ENCODE measurements around the gene FAM169A.
A peak's percentile ranks its signal among the peaks of the same experiment; 100 is the strongest.
"Not testable (repeated sequence)": the region's sequence is repeated elsewhere in the genome, so short reads cannot be mapped to it uniquely, and the experiment has no call there.

Gene FAM169A, protein sequence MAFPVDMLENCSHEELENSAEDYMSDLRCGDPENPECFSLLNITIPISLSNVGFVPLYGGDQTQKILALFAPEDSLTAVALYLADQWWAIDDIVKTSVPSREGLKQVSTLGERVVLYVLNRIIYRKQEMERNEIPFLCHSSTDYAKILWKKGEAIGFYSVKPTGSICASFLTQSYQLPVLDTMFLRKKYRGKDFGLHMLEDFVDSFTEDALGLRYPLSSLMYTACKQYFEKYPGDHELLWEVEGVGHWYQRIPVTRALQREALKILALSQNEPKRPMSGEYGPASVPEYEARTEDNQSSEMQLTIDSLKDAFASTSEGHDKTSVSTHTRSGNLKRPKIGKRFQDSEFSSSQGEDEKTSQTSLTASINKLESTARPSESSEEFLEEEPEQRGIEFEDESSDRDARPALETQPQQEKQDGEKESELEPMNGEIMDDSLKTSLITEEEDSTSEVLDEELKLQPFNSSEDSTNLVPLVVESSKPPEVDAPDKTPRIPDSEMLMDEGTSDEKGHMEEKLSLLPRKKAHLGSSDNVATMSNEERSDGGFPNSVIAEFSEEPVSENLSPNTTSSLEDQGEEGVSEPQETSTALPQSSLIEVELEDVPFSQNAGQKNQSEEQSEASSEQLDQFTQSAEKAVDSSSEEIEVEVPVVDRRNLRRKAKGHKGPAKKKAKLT

GRCh38 chr5:74865804-74866595 lies at the start of gene FAM169A:
TSS of gene FAM169A (minus strand) at chr5:74866387. CDS start at chr5:74841676, 24,711 bp downstream.
- no peaks in the 10 kb centered on the region for H3K9me3 Mint-ChIP-seq
- H3K27ac Mint-ChIP-seq, result peak within 1 kb of the TSS; percentile 99
- peaks cover 30% of the 10 kb centered on the region for H3K4me1 Mint-ChIP-seq (ENCODE audit: low read depth)
- peak within 1 kb of the TSS; percentile 96 for H3K4me3 Mint-ChIP-seq
- no peaks in the 10 kb centered on the region for H3K36me3 Mint-ChIP-seq (ENCODE audit: low read depth)
- peaks cover 3% of the 10 kb centered on the region for H3K27me3 Mint-ChIP-seq

DNA sequence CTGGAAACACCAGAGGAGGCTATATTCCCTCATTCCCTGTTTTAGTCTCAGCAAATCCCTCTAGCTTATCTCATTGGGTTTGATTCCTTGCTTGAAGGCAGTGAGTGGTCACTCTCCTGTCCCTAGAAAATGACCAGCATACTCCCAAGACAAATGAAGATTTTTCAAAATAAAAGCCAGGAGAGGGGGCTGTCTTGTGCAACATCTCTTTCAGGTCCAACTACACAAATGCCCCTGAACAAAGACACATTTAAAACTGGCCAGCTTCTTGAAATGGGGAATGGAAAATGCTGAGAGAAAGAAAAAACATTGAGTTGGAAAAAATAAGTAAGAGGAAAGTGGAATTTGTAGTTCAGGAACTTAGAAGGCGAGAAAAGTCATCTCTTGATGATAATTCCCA lies 49.3 kb upstream of the FAM169A start:
- Mint-ChIP-seq H3K36me3 (ENCODE audit: low read depth) (peaks cover under 1% of the 10 kb centered on the region), H3K27me3 (peaks cover 7% of the 10 kb centered on the region), H3K27ac (no peak overlapping the region), H3K4me3 (no peak overlapping the region), H3K9me3 (peaks cover 1% of the 10 kb centered on the region), H3K4me1 (ENCODE audit: low read depth) (no peaks in the 10 kb centered on the region)

DNA sequence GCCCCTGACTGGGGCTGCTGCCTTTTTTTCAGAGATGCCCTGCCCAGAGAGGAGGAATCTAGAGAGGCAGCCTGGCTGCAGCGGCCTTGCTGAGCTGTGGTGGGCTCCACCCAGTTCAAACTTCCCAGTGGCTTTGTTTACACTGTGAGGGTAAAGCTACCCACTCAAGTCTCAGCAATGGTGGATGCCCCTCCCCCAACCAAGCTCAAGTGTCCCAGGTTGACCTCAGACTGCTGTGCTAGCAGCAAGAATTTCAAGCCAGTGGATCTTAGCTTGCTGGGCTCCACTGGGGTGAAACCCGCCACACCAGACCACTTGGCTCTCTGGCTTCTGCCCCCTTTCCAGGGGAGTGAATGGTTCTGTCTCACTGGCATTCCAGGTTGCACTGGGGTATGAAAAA lies 45.2 kb upstream of the FAM169A start:
- H3K4me1 Mint-ChIP-seq (ENCODE audit: low read depth); H3K4me3 Mint-ChIP-seq; H3K36me3 Mint-ChIP-seq (ENCODE audit: low read depth); H3K27ac Mint-ChIP-seq: not testable (repeated sequence)
- Mint-ChIP-seq H3K9me3 (peaks cover 17% of the 10 kb centered on the region), H3K27me3 (peaks cover 12% of the 10 kb centered on the region)

GRCh38 chr5:74909888-74910287 lies 43.7 kb upstream of the FAM169A start:
- H3K4me1 Mint-ChIP-seq (ENCODE audit: low read depth); H3K27ac Mint-ChIP-seq; H3K36me3 Mint-ChIP-seq (ENCODE audit: low read depth); H3K4me3 Mint-ChIP-seq: not testable (repeated sequence)
- Mint-ChIP-seq H3K27me3 (peaks cover 12% of the 10 kb centered on the region), H3K9me3 (peaks cover 17% of the 10 kb centered on the region)

- not testable (repeated sequence) for H3K4me1 Mint-ChIP-seq (ENCODE audit: low read depth); H3K36me3 Mint-ChIP-seq (ENCODE audit: low read depth); H3K27ac Mint-ChIP-seq; H3K27me3 Mint-ChIP-seq; H3K4me3 Mint-ChIP-seq
- peaks cover 17% of the 10 kb centered on the region for H3K9me3 Mint-ChIP-seq
Measured at GRCh38 chr5:74908237-74908636, 42.0 kb upstream of the FAM169A start.

GRCh38 chr5:74904713-74905112 lies 38.5 kb upstream of the FAM169A start:
- H3K27me3 Mint-ChIP-seq; H3K27ac Mint-ChIP-seq; H3K4me1 Mint-ChIP-seq (ENCODE audit: low read depth); H3K36me3 Mint-ChIP-seq (ENCODE audit: low read depth); H3K4me3 Mint-ChIP-seq; H3K9me3 Mint-ChIP-seq: not testable (repeated sequence)

DNA sequence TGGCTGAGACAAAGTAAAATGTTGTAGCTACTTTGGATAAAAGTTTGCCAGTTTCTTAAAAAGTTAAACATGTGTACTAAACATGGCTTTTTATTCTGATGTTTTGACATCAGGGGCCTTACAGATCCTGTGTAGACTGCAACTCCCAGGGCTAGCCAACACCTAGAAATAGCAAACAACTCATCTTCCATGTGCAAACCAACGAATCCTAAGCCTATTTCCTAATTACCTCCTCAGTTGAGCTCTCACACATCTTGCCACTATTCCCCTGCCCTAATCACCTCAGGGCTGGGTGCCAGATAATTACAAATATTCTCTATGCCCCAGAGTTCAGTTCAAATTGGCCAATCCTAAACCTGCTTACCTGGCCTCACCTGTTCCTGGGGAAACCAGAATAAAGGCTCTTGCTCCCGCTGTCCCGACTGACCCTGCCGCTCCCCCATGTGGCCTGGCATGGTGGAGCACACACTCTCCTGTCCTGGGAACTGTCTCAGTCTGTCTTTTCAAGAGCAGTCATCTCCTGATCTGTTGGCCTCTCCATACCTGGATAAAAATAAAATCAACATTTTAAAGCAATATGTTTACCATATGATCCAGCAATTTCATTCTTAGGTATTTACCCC lies 37.1 kb upstream of the FAM169A start:
- H3K27ac Mint-ChIP-seq, result no peak overlapping the region
- H3K27me3 Mint-ChIP-seq, result no peaks in the 10 kb centered on the region
- H3K4me3 Mint-ChIP-seq, result no peak overlapping the region
- H3K36me3 Mint-ChIP-seq (ENCODE audit: low read depth), result no peaks in the 10 kb centered on the region
- H3K9me3 Mint-ChIP-seq, result no peaks in the 10 kb centered on the region
- no peaks in the 10 kb centered on the region for H3K4me1 Mint-ChIP-seq (ENCODE audit: low read depth)

- Mint-ChIP-seq H3K36me3 (ENCODE audit: low read depth) (no peaks in the 10 kb centered on the region), H3K4me3 (no peak overlapping the region), H3K27me3 (peaks cover 15% of the 10 kb centered on the region), H3K27ac (no peak overlapping the region), H3K9me3 (peaks cover 4% of the 10 kb centered on the region), H3K4me1 (ENCODE audit: low read depth) (no peaks in the 10 kb centered on the region)
Measured at GRCh38 chr5:74897049-74897448, 30.9 kb upstream of the FAM169A start.

DNA sequence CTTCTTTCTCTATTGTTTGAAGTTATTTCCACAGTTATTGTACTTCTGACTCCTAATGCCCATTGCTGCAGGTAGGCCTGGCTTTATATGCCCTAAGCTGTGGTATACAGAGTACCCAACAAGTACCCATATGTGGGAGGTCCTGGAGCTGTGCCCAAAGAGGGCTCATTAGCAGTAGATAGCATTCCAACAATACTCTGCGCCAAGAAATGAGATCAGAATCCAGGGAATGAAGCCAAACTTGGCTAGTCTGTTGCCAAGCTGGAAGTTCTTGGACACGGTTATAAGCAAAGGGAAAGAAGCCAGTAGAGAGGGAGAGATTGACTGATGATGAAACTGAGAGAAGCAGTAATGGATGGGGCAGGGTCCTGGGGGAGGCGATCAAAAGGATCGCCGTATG lies 29.7 kb upstream of the FAM169A start:
- Mint-ChIP-seq H3K9me3 (peaks cover 4% of the 10 kb centered on the region), H3K27me3 (peaks cover 15% of the 10 kb centered on the region), H3K36me3 (ENCODE audit: low read depth) (no peaks in the 10 kb centered on the region), H3K27ac (no peak overlapping the region), H3K4me3 (no peak overlapping the region), H3K4me1 (ENCODE audit: low read depth) (no peaks in the 10 kb centered on the region)

- H3K4me3 Mint-ChIP-seq, result no peak overlapping the region
- H3K4me1 Mint-ChIP-seq (ENCODE audit: low read depth), result peaks cover under 1% of the 10 kb centered on the region
- peaks cover 4% of the 10 kb centered on the region for H3K9me3 Mint-ChIP-seq
- no peaks in the 10 kb centered on the region for H3K36me3 Mint-ChIP-seq (ENCODE audit: low read depth)
- peaks cover 15% of the 10 kb centered on the region for H3K27me3 Mint-ChIP-seq
- H3K27ac Mint-ChIP-seq, result no peak overlapping the region
Measured at GRCh38 chr5:74894351-74894750, 28.2 kb upstream of the FAM169A start.

GRCh38 chr5:74892921-74893320 lies 26.7 kb upstream of the FAM169A start:
- peaks cover 3% of the 10 kb centered on the region for H3K4me1 Mint-ChIP-seq (ENCODE audit: low read depth)
- H3K36me3 Mint-ChIP-seq (ENCODE audit: low read depth), result no peaks in the 10 kb centered on the region
- no peak overlapping the region for H3K27ac Mint-ChIP-seq
- peaks cover 4% of the 10 kb centered on the region for H3K9me3 Mint-ChIP-seq
- H3K4me3 Mint-ChIP-seq, result no peak overlapping the region
- H3K27me3 Mint-ChIP-seq, result peaks cover 15% of the 10 kb centered on the region

- Mint-ChIP-seq H3K9me3 (peaks cover 4% of the 10 kb centered on the region), H3K27me3 (peaks cover 6% of the 10 kb centered on the region), H3K36me3 (ENCODE audit: low read depth) (no peaks in the 10 kb centered on the region), H3K4me3 (no peak overlapping the region), H3K27ac (no peak overlapping the region), H3K4me1 (ENCODE audit: low read depth) (peaks cover 3% of the 10 kb centered on the region)
Measured at GRCh38 chr5:74889523-74890105, 23.4 kb upstream of the FAM169A start.

DNA sequence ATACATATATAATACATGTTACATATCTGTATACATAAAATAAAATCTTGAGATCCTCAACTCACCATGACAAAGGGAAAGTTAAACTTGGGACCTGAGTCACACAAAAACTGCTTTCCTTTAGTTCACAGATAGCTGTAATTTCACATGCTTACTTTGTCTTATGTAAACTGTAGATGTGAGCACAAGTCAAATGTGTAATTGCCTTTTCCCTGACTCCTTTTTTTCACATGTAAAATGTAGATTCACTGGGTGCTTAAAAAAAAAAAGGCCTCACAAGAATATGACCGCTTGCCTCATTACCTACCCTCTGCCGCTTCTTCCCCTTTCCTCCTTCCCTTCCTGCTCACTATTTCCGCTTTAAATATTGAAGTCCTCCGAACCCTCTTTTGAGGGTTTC lies 21.9 kb upstream of the FAM169A start:
- Mint-ChIP-seq H3K4me1 (ENCODE audit: low read depth) (peaks cover 3% of the 10 kb centered on the region), H3K9me3 (no peaks in the 10 kb centered on the region), H3K27me3 (peaks cover 4% of the 10 kb centered on the region), H3K4me3 (no peak overlapping the region), H3K27ac (no peak overlapping the region), H3K36me3 (ENCODE audit: low read depth) (no peaks in the 10 kb centered on the region)

DNA sequence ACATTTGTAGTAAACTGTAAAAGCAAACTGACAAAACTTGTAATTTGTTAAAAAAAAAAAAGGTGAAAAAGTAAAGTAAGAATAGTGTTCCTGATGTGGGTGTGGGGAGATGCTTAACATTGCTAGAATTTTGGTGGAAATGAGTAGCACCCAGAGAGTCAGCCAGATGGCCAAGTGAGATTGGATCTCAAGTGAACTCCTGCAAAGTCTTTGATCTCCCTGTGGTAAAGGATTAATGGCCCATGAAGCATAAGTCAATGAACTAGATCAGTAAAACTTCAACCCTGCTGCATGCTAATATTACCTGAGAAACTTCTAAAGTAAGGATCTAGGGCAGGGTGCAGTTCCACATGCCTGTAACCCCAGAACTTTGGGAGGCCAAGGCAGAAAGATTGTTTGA lies 19.0 kb upstream of the FAM169A start:
- Mint-ChIP-seq H3K27me3 (no peaks in the 10 kb centered on the region), H3K4me1 (ENCODE audit: low read depth) (peaks cover 3% of the 10 kb centered on the region), H3K9me3 (no peaks in the 10 kb centered on the region), H3K27ac (no peak overlapping the region), H3K36me3 (ENCODE audit: low read depth) (no peaks in the 10 kb centered on the region), H3K4me3 (no peak overlapping the region)

All from stimulated activated naive CD8-positive, alpha-beta T cell treated with anti-CD3 and anti-CD28 coated beads, Interleukin-15, Interleukin-2, amounts not matched to agents 100 ng/mL and 50 ng/mL, for 24 hours (primary cell).